Measurements from ENCODE around the gene HCN3. TPM values are rescaled to one million over a fixed set of nuclear protein-coding genes. Genes with fewer than 3 reads are reported as not detected.
"Not testable (repeated sequence)": the region's sequence is repeated elsewhere in the genome, so short reads cannot be mapped to it uniquely, and the experiment has no call there.

Gene HCN3
- 2.5 and 3.3 TPM in 2 replicates for total RNA-seq

- Mint-ChIP-seq H3K36me3 (ENCODE audit: low read depth) (peaks cover 6% of the 10 kb centered on the region), H3K27me3 (ENCODE audit: insufficient read depth) (peaks cover 7% of the 10 kb centered on the region), H3K4me1 (ENCODE audit: low read depth) (peaks cover 38% of the 10 kb centered on the region), H3K27ac (peak within 1 kb of the TSS; percentile 62), H3K4me3 (peak within 1 kb of the TSS; percentile 83), H3K9me3 (no peaks in the 10 kb centered on the region)
- intact Hi-C loops (cut with micrococcal nuclease), result loop anchor here (1.0 to 10.0 kb wide), 9 partner anchors 15 to 778 kb away; partner anchors contain the start of genes ENTREP3, FDPS, LAMTOR2 and SCAMP3
- peak; percentile 91 for DNase-seq (ENCODE audit: low spot score)
These were observed at the start of gene HCN3 for GRCh38 chr1:155277070-155277901. Gene HCN3 (plus strand): TSS chr1:155277463. CDS start chr1:155277591, 128 bp downstream.

- intact Hi-C loops (cut with micrococcal nuclease), result no loop called here
- no peak for DNase-seq (ENCODE audit: low spot score)
- peaks cover 15% of the 10 kb centered on the region for H3K4me1 Mint-ChIP-seq (ENCODE audit: low read depth)
- H3K36me3 Mint-ChIP-seq (ENCODE audit: low read depth), result peaks cover 4% of the 10 kb centered on the region
- peak overlapping the region; percentile 95 for H3K4me3 Mint-ChIP-seq
- peak overlapping the region; percentile 92 for H3K27ac Mint-ChIP-seq
- no peaks in the 10 kb centered on the region for H3K27me3 Mint-ChIP-seq (ENCODE audit: insufficient read depth)
- no peaks in the 10 kb centered on the region for H3K9me3 Mint-ChIP-seq
These were observed 49.2 kb upstream of the HCN3 start for GRCh38 chr1:155228096-155228427.

- peaks cover 20% of the 10 kb centered on the region for H3K4me1 Mint-ChIP-seq (ENCODE audit: low read depth)
- intact Hi-C loops (cut with micrococcal nuclease); H3K36me3 Mint-ChIP-seq (ENCODE audit: low read depth); H3K4me3 Mint-ChIP-seq; DNase-seq (ENCODE audit: low spot score); H3K27ac Mint-ChIP-seq; H3K9me3 Mint-ChIP-seq; H3K27me3 Mint-ChIP-seq (ENCODE audit: insufficient read depth): not testable (repeated sequence)
These were observed 46.0 kb upstream of the HCN3 start for GRCh38 chr1:155231302-155231701.

- peaks cover 16% of the 10 kb centered on the region for H3K4me1 Mint-ChIP-seq (ENCODE audit: low read depth)
- intact Hi-C loops (cut with micrococcal nuclease); H3K27ac Mint-ChIP-seq; H3K9me3 Mint-ChIP-seq; H3K4me3 Mint-ChIP-seq; DNase-seq (ENCODE audit: low spot score); H3K27me3 Mint-ChIP-seq (ENCODE audit: insufficient read depth): not testable (repeated sequence)
- H3K36me3 Mint-ChIP-seq (ENCODE audit: low read depth), result peaks cover 12% of the 10 kb centered on the region
These were observed 45.0 kb upstream of the HCN3 start for GRCh38 chr1:155232001-155232978.

- intact Hi-C loops (cut with micrococcal nuclease); H3K9me3 Mint-ChIP-seq; H3K27me3 Mint-ChIP-seq (ENCODE audit: insufficient read depth); DNase-seq (ENCODE audit: low spot score); H3K27ac Mint-ChIP-seq; H3K4me3 Mint-ChIP-seq: not testable (repeated sequence)
- peaks cover 12% of the 10 kb centered on the region for H3K36me3 Mint-ChIP-seq (ENCODE audit: low read depth)
- peaks cover 11% of the 10 kb centered on the region for H3K4me1 Mint-ChIP-seq (ENCODE audit: low read depth)
These were observed 43.8 kb upstream of the HCN3 start for GRCh38 chr1:155233502-155233901.

- DNase-seq (ENCODE audit: low spot score); H3K4me3 Mint-ChIP-seq; H3K27me3 Mint-ChIP-seq (ENCODE audit: insufficient read depth); intact Hi-C loops (cut with micrococcal nuclease); H3K9me3 Mint-ChIP-seq: not testable (repeated sequence)
- Mint-ChIP-seq H3K4me1 (ENCODE audit: low read depth) (peaks cover 12% of the 10 kb centered on the region), H3K27ac (peak overlapping the region; percentile 51), H3K36me3 (ENCODE audit: low read depth) (peaks cover 15% of the 10 kb centered on the region)
These were observed 41.9 kb upstream of the HCN3 start for GRCh38 chr1:155235375-155235774.

- Mint-ChIP-seq H3K27ac (no peak overlapping the region), H3K9me3 (no peaks in the 10 kb centered on the region)
- no peak for DNase-seq (ENCODE audit: low spot score)
These were observed 40.8 kb upstream of the HCN3 start for GRCh38 chr1:155236451-155236850.

GRCh38 chr1:155241069-155241679, 36.1 kb upstream of the HCN3 start:
- intact Hi-C loops (cut with micrococcal nuclease), result loop anchor here (1.0 to 5.0 kb wide), 3 partner anchors 14 to 36 kb away; partner anchors contain the start of genes HCN3 and THBS3
- peaks cover 20% of the 10 kb centered on the region for H3K36me3 Mint-ChIP-seq (ENCODE audit: low read depth)
- peak overlapping the region; percentile 84 for H3K4me3 Mint-ChIP-seq

More at GRCh38 chr1:155236451-155236850, 40.8 kb upstream of the HCN3 start:
- no peaks in the 10 kb centered on the region for H3K27me3 Mint-ChIP-seq (ENCODE audit: insufficient read depth)
- intact Hi-C loops (cut with micrococcal nuclease), result no loop called here
- peaks cover 20% of the 10 kb centered on the region for H3K36me3 Mint-ChIP-seq (ENCODE audit: low read depth)
- H3K4me1 Mint-ChIP-seq (ENCODE audit: low read depth), result peaks cover 23% of the 10 kb centered on the region
- no peak overlapping the region for H3K4me3 Mint-ChIP-seq

GRCh38 chr1:155241841-155242264, 35.4 kb upstream of the HCN3 start:
- peak overlapping the region; percentile 71 for H3K27ac Mint-ChIP-seq
- H3K4me3 Mint-ChIP-seq, result peak overlapping the region; percentile 84
- no peaks in the 10 kb centered on the region for H3K9me3 Mint-ChIP-seq
- intact Hi-C loops (cut with micrococcal nuclease), result loop anchor here (1.0 to 5.0 kb wide), 3 partner anchors 15 to 35 kb away; partner anchors contain the start of genes HCN3 and THBS3
- DNase-seq (ENCODE audit: low spot score), result no peak
- H3K27me3 Mint-ChIP-seq (ENCODE audit: insufficient read depth), result peaks cover 2% of the 10 kb centered on the region
- H3K36me3 Mint-ChIP-seq (ENCODE audit: low read depth), result peaks cover 19% of the 10 kb centered on the region
- peaks cover 50% of the 10 kb centered on the region for H3K4me1 Mint-ChIP-seq (ENCODE audit: low read depth)

More at GRCh38 chr1:155241069-155241679, 36.1 kb upstream of the HCN3 start:
- Mint-ChIP-seq H3K27ac (peak overlapping the region; percentile 71), H3K27me3 (ENCODE audit: insufficient read depth) (peaks cover 2% of the 10 kb centered on the region), H3K9me3 (no peaks in the 10 kb centered on the region), H3K4me1 (ENCODE audit: low read depth) (peaks cover 51% of the 10 kb centered on the region)
- peak; percentile 68 for DNase-seq (ENCODE audit: low spot score)

GRCh38 chr1:155242805-155243358, 34.4 kb upstream of the HCN3 start:
- DNase-seq (ENCODE audit: low spot score), result no peak
- H3K4me3 Mint-ChIP-seq, result peak overlapping the region; percentile 86
- H3K4me1 Mint-ChIP-seq (ENCODE audit: low read depth), result peaks cover 50% of the 10 kb centered on the region
- no peaks in the 10 kb centered on the region for H3K9me3 Mint-ChIP-seq
- H3K27me3 Mint-ChIP-seq (ENCODE audit: insufficient read depth), result peaks cover 2% of the 10 kb centered on the region
- intact Hi-C loops (cut with micrococcal nuclease), result loop anchor here (5.0 kb wide), 1 partner anchor 34 kb away; the partner anchor contains the start of gene HCN3
- H3K36me3 Mint-ChIP-seq (ENCODE audit: low read depth), result peaks cover 19% of the 10 kb centered on the region
- H3K27ac Mint-ChIP-seq, result peak overlapping the region; percentile 30

GRCh38 chr1:155244368-155245162, 32.7 kb upstream of the HCN3 start:
- peaks cover 50% of the 10 kb centered on the region for H3K4me1 Mint-ChIP-seq (ENCODE audit: low read depth)
- H3K4me3 Mint-ChIP-seq, result peak overlapping the region; percentile 86
- H3K27me3 Mint-ChIP-seq (ENCODE audit: insufficient read depth), result peaks cover 2% of the 10 kb centered on the region
- intact Hi-C loops (cut with micrococcal nuclease), result loop anchor here (1.0 to 5.0 kb wide), 4 partner anchors 11 to 79 kb away; partner anchors contain the start of genes ENTREP3 and HCN3
- peak; percentile 95 for DNase-seq (ENCODE audit: low spot score)
- H3K27ac Mint-ChIP-seq, result peak overlapping the region; percentile 100
- no peaks in the 10 kb centered on the region for H3K9me3 Mint-ChIP-seq
- peaks cover 16% of the 10 kb centered on the region for H3K36me3 Mint-ChIP-seq (ENCODE audit: low read depth)

Data from activated T-helper 1 cell treated with anti-CD3 and anti-CD28 coated beads, Interleukin-12 subunit alpha, Interleukin-12 subunit beta, Interleukin-2, Interleukin-4 antibody, amounts not matched to agents 30 ng/mL and 10 ng/mL and 1 ng/mL, durations not matched to agents 14 hours and 24 hours and 36 hours (primary cell).